NCI-H1417 treated with DMSO at 0.1 percent for 48 hours (cell line): Measurements from ENCODE around the gene ZBED4.

ENCODE experiments used
- DNase-seq: peaks from one replicate; lab custom pipeline; 2025; lab: John Stamatoyannopoulos, UW

ZBED4 gene

DNA sequence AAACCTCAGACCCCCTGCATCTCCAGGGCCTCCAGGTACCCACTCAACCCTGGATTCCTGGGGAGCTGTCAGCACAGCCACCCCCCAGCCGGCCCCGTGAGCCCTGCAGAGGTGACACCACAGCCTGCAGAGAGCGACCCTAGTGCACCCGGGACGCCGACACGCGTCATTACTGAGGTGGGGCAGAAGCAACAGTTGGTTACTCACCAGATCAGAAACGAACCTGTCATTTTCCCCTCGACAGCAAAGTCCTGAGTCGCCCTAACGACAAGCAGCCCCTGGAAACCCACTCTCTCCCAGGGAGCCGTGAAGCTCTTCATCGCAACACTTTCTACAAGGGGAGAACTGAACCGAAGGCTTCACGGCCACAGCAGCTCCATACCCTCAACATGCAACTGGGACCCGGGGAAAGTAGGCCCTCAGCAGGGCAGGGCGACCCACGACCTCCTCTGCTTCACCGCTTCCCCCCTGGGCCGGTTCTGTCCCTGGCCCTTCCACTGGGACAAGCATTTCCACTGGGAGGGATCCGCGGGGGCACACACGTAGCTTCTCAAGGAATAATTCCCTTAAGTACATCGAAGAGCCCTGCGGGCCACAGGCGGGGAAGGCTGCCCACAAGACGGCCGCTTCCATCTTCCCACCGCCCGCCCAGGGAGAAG lies 27.6 kb upstream of the ZBED4 start:
- no peak for DNase-seq

DNA sequence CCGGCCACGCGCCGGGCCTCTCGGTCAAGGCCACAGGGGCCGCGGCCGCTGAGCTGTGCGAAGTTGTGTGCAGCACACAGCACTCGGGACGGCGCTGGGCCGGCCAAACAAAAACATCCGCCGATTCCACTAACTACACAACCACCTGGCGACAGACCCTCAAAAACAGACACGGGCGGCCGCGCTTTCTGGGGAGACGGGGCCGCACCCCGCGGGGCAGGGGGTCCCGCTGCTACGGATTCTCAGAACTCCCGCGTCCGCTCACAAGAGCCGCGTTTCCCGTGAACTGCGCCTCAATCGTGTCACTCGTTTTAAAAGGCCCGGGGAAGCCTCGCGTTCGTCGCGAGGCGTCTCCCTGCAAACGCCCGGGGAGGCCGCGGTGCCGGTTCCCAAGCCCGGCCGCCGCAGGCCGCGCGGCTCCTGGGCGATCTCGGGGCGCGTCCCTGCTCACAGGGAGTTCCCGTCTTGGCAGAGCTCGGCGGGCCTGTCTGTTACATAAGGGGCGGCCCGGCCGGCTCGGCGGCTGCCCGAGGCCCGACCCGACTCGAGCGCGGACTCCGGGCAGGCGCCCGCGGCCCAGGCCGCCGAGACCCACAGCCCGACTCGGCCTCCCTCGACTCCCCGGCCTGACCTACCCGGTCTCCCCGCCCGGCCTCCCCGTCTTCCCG lies 26.9 kb upstream of the ZBED4 start:
- DNase-seq: no peak

DNA sequence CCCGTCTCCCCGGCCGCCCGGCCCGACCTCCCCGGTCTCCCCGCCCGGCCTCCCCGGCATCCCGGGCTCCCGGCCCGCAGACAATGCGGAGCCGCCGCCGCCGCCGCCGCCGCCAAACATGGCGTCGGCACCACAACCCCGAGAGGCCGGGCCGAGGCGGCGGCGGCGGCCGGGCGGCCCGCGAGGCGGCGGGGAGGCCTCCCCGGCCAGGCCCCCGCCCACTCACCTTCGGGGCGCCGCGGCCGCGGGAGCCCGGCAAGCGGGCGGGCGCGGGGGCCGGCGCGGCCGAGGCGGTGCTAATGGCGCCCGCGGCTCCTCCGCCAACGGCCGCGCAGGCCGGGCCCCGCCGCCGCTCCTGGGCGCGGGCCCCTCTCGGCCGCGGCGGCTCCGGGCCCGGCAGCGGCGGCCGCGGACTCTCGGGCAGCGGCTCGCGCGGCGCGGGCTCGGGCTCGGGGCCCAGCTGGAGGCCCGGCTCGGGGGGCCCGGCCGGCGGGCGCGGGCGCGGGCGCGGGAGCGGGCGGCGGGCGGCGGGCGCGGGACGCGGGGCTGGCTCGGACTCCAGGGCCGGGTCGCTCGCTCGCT lies 26.3 kb upstream of the ZBED4 start:
- DNase-seq: no peak

DNA sequence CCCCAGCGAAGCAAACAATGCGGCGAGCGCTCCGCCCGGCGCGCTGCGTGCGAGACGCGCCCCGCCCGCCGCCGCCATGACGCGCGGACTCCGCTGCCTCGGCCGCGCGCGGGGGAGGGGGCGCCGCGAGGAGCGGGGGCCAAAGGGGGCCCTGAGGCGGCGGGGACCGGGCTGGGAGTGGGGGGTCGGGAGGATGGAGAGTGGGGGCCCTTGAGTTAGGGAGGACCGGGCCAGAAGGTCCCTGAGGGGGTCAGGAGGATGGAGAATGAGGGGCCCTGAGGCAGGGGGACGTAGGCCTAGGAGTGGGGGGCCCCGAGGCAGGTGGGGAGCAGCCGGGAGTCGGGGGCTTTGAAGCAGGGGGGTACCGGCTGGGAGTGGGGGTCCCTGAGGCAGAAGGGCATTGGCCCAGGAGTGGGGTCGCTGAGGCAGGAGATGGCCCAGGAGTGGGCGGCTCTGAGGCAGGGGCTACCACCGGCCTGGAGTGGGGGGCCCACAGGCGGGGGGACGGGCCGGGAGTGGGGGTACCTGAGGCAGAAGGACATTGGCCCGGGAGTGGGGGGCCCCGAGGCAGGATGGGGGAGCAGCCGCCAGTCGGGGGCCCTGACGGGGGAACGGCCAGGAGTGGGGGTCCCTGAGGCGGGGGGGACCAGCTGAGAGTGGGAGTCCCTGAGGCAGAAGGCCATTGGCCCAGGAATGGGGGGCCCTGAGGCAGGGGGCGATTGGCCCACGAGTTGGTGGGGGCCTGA lies 25.6 kb upstream of the ZBED4 start, which contains the start of gene BRD1:
Gene BRD1 (minus strand): TSS at position 21 of the 746 bp plus-strand sequence. CDS start 3,556 bp downstream, outside the sequence.
- no peak for DNase-seq

DNA sequence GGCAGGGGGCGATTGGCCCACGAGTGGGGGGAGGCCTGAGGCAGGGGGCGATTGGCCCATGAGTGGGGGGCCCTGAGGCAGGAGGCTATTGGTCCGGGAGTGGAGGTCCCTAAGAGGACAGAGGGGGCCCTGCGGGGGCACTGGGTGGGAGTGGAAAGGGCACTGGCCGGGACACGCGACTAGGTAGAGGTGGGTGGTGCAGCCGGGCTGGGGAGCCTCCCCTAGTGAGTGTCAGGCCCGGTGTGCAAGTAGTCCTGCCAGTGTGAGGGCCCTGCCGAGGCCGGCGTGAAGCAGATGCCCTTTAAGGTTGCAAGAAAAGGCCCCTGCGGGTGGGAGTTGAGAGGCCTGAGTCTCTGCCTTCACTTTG lies 25.1 kb upstream of the ZBED4 start:
- DNase-seq: no peak

DNA sequence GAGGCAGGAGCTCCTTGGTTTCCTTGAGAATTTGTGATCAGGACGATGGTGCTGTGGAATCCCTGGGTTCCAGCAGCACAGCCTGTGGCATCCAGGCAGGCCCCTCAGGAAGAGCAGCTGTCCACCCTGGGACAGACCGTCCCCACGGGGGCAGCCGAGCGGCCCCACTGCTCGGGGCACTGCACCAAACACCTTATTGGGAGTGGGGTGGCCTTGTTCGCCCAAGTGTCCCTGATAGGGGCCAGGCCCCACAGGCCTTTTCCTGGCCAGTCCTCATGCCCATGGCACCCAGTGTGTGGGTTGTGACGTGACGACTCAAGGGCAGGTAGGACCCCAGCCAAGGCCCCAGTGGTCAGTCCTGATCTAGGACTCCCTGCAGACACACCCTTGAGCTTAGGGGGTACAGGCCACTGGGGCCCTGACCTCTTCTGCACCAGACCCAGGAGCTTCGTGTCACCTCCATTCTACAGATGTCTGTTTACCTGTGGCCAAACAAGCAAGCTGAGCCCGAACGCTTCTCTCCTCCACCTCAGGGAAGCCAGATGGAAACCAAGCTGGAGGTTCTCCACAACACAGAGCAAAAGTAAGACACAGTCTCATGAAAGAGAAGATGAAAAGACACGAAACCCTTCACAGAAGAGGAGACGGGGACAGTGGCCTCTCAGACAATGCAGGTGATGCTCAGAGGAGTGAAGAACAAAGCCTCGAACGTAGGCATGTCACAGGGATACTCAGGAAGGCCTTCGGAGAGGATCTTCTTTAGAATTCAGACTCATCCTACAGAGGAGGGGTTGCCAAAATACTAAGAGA lies 24.4 kb upstream of the ZBED4 start:
- DNase-seq: no peak

DNA sequence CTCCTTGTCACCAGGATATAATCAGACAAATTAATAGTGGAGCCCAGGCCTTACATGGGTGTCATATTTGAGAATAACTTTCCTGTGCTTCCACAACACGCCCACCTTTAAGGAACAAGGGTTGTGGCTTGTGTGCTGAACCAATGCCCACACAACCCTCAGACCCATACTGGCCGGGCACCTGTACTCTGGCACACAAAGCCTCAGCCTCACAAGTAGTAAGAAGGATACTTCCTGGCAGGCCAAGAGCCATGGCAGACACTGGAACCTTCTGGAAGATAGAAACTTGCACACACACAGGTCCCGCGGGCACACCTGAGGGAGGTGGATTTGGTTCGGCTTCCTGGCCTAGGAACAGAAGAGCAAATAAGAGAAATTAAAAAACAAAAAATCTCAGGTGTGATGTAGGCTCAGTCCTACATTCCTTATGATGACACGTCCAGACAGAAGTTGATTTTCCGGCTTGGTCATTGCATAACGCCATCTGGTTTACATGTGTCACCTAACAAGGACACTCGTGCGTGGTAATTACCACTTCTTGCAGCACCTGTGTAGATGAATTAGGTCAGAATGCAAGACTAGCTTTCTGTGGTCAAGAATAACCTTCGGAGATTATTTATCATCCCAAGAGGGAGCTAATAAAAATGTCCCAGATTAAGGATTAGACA lies 20.2 kb upstream of the ZBED4 start:
- DNase-seq: no peak

DNA sequence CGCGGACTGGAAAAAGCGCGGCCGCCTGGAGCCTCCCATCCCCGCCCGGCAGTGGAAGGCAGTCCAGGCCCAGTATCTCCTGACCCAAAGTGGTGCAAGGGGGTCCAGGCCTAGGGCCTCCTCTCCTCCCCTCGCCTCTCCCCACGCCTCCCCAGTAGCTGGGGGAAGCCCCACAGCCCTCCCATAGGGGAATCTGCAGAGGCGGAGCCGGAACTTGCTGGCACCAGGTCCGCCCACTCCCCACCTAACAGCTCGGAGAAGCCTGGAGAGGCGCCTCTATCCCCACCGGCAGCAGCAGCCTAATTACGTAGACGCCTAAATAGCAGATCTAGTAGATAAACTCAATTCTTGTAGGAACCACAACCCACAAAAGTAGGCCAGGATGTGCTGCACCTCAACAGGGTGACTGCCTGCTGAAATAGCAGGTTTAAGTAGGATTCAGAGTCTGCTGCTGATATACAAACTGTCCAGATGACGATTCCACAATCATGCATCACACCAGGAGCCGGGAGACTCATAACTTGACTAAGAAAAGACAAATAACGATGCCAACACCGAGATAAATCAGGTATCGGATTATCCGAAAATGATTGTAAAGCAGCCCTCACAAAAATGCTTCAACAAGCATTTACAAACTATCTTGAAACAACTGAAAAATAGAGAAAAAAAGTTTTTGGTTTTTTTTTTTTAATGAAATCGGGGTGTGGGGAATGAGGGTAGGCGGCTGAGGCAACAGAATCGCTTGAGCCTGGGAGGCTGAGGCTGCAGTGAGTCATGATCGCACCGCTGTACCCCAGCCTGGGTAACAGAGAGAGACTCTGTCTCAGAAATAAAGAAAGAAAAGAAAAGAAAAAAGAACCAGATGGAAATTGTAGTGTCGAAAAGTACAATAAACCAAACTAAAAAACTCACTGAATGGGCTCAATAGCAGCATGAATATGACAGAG lies 14.6 kb upstream of the ZBED4 start:
- DNase-seq: no peak

DNA sequence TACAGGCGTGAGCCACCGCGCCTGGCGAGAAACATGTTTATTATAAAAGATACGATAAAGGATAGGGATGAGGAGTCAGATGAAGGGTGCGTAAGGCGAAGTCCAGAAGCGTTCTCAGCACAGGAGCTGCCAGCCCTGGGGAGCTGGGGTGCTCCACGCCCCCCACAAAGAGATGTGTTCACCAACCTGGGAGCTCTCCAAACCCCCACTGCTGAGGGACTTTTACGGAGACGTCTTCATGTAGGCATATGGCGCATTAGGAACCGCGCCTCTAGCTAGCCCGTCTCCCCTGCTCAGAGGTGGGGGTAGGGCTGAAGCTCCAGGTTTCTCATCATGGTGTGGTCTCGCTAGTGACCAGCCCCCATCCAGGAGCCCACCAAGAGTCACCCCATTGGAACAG lies 8.4 kb upstream of the ZBED4 start:
- no peak for DNase-seq

DNA sequence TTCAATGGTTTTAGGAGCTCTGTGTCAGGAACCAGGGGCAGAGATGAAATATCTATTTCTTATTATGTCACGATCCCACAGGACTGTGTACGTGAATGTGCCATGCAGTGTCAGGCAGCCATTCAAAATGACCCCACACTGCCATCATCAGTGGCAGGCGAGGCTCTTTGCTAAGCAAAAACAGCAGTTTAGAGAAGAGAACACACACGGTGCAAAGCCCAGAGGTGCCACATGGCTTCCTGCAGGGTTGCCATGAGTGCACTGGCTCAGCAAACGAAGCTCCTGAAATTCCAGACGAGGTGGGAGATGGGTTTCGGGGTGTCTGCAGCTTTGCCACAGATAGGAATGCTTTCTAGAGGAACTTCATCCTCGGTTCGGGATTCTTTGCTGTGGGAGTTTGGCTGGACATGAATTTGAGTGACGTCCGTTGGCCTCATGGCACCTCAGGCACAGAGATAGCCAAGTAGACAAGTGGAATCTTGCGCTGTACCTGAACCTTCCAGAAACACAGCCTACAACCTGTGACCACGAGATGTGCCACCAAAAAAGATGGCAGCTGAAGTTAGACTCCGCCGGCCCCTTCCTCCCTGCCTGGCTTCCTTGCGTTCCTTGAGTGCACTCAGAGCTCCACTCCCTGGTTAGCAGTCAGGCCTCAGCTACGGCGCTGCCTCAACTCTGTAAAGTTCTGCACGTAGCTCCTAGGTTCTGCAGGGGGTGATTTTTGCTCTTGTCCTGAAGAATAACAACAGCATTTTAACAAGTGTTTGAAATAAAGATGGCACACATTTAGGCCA lies 7.8 kb upstream of the ZBED4 start:
- DNase-seq: no peak

DNA sequence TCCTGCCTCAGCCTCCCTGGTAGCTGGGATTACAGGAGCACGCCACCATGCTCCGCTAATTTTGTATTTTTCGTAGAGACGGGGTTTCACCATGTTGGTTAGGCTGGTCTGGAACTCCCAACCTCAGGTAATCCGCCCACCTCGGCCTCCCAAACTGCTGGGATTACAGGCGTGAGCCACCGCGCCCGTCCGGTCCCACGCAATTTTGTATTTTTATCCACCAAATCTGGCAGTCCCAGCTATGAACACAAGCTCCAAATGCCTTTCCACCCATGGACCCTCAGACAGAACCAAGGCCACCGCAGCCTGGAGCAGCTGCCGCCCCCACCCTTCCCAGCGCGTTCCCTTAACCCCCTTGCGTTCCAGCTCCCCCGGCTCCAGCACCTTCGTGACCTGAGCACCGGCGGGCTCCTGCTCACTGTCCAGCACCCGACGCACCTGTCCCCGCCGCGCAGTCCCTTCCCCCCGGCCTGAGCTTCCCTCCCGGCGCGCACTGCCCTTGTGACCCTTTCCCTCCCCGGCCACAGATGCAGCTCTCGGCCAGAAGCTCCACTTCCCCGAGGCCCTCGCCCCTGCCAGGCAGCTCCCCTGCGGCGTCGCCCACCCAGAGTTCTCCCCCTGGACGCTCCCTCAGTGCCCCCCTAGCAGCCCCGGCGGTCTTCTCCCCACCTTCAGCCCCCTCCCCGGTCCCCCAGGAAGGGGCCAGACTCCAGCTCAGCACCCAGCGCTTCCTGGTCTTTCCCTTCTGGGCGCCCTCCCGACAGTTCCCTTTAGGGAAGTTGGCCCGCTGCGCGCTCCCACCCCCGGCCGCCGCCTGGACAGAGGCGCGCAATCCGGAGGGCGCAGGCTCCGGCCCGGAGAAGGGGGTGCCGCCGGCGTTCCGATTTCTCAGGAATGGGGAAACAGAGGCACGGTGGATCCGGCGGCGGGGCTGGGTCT lies 5.6 kb upstream of the ZBED4 start:
- DNase-seq: no peak

DNA sequence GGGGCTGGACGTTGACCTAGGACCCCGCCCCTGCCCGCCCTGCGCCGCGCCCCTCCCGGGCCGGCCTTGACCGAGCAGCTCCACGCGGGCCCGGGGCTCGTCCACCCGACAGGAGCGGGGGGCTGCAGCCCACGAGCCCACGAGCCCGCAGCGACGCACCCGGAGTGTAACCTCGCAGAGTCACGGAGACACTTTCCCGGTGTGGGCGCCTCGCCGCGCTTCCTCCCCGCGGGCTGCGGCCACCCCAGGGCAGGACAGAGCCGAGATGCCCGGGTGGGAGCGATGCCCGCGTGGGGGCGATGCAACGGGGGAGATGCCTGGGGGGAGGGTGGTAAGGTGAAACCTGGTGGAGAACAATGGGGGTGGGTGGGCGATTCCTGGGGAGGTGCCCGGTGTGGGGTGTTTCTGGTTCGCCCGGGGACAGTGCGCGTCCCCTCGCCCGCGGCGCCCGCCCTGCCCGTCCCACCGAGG lies 4.9 kb upstream of the ZBED4 start:
- no peak for DNase-seq

DNA sequence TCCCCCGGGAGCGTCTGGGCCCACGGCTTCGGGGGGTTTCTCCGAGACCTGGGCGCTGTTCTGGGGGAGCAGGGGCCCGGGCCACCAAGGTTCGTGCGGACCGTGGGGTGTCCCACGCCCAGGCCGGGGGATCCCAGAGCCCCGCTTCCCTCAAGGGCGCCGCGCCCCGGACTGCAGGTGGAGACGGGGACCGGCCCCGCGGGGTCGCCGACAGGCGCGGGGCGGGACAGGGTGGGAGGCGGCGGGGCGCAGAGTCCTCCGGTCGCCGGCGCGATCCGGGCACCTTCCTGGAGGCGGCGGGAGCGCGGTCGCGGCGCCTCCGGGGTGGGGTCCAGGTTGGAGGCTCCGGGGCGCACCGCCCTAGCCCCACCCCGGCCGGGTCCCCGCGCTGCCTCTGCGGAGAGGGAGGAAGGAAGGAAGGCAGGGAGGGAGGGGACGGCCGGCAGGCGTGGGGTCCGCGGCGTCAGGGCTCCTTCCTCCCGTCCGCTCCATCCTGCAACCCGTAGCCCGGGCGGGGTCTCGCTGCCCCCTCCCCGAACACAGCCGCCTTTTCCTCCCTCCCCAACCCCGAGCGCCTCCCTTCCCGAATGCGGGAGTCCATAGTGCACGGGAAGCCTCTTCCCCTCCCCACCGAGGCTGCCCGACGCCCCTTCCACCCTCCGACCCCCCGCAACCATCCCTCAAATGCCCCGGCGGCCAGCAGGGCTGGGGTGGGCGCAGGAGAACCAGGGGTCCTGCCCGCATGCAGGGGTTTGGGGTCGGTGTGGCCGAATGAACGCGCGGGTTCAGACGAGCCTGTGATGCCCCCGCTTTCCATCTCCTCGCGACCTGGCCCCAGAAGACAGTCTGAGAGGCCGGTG lies 4.3 kb upstream of the ZBED4 start:
- DNase-seq: no peak

DNA sequence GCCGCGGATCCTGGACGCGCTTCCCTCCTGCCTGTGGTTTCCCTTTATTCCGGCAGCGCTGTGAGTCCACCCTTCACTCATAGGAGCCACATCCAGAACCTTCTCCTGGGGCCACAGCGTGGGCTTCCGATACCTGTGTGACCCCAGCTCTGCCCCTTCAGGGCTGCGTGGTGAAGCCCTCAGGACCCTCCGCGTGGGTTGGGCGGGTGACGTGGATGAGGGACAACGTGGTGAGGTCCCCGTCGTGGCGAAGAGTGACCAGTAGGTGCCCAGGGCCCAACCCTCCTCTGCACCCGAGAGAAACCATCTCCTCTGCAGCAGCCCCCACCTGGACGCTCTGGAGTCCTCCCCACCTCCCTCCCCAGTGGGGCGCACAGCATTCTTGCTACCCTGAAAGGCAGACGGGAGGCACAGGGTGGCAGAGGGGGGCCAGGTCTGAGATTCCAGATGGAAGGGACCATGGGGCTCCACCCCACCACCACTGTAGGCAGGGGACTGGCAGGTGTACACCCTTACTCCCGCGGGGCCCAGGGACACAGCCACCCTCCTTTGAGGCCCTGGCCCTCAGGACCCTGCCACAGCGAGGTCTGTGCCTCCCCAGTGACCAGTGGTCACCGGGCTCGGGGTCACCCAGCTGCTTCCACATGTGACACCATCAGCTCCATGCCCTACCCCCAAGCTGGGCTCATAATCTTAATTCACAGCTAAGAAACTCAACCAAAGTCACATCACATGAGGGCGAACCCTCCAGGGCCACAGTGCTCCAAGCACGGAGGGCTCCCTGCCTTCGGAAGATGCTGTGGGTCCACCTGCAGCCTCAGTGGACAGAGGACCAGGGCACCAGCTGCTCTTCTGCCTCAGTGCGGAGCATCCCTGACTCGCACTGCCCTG lies 3.4 kb upstream of the ZBED4 start:
- no peak for DNase-seq

DNA sequence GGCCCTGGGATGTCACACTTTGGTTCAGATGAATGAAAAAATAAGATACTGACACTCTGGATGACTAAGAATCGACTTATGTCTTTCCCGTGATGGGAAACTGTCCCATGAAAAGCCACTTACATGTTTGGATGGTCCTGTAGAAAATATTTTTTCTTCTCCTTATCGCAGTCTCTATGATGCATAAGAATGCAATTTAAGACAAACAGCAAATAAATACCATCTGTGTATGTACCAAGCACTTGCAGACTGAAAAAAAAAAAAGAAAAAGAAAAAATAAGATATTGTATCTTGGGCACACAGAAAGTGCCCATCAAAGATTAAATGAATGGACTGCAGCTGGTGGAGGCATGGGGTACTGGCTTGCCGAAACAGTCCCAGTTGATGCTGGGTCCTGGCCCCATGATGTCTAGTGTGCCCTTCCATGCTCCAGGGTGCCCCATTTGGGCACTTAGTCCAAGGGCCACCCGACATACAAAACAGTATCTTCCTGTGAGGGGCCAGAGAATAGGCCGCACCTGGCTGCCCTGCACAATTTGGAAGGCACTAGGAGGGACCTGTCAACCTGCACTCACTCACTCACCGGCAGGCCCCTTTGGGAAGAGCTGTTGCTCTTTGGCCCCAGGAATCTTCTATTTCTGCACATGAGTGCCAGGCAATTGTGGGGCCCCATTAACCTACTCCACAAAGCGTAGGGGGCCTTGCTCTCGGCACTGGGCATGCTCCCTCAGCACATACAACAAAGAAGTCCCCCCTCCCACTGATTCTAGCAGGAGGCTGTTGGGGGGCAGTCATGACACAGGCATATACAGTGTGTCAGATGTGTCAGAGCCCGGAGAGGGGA lies 2.5 kb upstream of the ZBED4 start:
- no peak for DNase-seq
